ENCODE measurements around the gene NTHL1.
"Not testable (repeated sequence)": the region's sequence is repeated elsewhere in the genome, so short reads cannot be mapped to it uniquely, and the experiment has no call there.

Gene NTHL1

GRCh38 chr16:2015117-2015946, 32.3 kb downstream of the NTHL1 start:
- H3K4me1 ChIP-seq (ENCODE audit: control insufficient read depth in 1 of 2, insufficient read depth in 1 of 2, low read depth in 1 of 2, low read length in 1 of 2) = peaks cover 1 to 2% of the 10 kb centered on the region in 2 experiments
- no peak overlapping the region for H3K4me3 ChIP-seq (ENCODE audit: low read depth in 1 of 2, low read length in 1 of 2)
- H3K27me3 ChIP-seq = peaks cover 38% of the 10 kb centered on the region
- H3K27ac ChIP-seq = no peak overlapping the region
- no peaks in the 10 kb centered on the region for H3K9me3 ChIP-seq
- TF ChIP-seq, protein P1, sequence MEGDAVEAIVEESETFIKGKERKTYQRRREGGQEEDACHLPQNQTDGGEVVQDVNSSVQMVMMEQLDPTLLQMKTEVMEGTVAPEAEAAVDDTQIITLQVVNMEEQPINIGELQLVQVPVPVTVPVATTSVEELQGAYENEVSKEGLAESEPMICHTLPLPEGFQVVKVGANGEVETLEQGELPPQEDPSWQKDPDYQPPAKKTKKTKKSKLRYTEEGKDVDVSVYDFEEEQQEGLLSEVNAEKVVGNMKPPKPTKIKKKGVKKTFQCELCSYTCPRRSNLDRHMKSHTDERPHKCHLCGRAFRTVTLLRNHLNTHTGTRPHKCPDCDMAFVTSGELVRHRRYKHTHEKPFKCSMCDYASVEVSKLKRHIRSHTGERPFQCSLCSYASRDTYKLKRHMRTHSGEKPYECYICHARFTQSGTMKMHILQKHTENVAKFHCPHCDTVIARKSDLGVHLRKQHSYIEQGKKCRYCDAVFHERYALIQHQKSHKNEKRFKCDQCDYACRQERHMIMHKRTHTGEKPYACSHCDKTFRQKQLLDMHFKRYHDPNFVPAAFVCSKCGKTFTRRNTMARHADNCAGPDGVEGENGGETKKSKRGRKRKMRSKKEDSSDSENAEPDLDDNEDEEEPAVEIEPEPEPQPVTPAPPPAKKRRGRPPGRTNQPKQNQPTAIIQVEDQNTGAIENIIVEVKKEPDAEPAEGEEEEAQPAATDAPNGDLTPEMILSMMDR (IDR thresholded peaks at IDR 0.05) = no peak
- H3K36me3 ChIP-seq = no peaks in the 10 kb centered on the region

DNA sequence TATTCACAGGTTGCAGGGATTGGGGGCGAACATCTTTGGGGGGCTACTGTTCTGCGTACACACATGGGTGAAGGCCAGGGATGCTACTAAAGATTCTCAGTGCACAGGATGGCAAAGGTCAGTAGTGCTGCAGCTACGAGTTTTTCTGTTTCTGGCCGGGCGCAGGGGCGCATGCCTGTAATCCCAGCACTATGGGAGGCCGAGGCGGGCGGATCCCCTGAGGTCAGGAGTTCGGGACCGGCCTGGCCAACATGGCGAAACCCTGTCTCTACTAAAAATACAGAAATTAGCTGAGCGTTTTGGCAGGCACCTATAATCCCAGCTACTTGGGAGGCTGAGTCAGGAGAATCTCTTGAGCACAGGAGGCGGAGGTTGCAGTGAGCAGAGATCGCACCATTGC, 34.1 kb downstream of the NTHL1 start:
- TF ChIP-seq, protein P1 (IDR thresholded peaks at IDR 0.05) = no peak
- H3K4me1 ChIP-seq (ENCODE audit: control insufficient read depth in 1 of 2, insufficient read depth in 1 of 2, low read depth in 1 of 2, low read length in 1 of 2) = peaks cover 15 to 16% of the 10 kb centered on the region in 2 experiments
- no peak overlapping the region for H3K4me3 ChIP-seq (ENCODE audit: low read depth in 1 of 2, low read length in 1 of 2)
- H3K27ac ChIP-seq = no peak overlapping the region
- H3K9me3 ChIP-seq = no peaks in the 10 kb centered on the region
- no peaks in the 10 kb centered on the region for H3K36me3 ChIP-seq
- H3K27me3 ChIP-seq = peaks cover 20% of the 10 kb centered on the region

DNA sequence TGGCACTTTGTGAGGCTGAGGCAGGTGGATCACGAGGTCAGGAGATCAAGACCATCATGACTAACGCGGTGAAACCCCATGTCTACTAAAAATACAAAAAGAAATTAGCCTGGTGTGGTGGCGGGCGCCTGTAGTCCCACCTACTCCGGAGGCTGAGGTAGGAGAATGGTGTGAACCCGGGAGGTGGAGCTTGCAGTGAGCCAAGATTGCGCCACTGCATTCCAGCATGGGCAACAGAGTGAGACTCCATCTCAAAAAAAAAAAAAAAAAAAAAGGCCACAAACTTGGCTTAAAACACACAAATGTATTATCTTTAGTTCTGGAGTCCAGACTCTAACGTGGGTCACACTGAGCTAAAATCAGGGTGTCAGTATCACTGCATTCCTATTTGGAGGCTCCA, 35.9 kb downstream of the NTHL1 start:
- peaks cover 29 to 33% of the 10 kb centered on the region in 2 experiments for H3K4me1 ChIP-seq (ENCODE audit: control insufficient read depth in 1 of 2, insufficient read depth in 1 of 2, low read depth in 1 of 2, low read length in 1 of 2)

DNA sequence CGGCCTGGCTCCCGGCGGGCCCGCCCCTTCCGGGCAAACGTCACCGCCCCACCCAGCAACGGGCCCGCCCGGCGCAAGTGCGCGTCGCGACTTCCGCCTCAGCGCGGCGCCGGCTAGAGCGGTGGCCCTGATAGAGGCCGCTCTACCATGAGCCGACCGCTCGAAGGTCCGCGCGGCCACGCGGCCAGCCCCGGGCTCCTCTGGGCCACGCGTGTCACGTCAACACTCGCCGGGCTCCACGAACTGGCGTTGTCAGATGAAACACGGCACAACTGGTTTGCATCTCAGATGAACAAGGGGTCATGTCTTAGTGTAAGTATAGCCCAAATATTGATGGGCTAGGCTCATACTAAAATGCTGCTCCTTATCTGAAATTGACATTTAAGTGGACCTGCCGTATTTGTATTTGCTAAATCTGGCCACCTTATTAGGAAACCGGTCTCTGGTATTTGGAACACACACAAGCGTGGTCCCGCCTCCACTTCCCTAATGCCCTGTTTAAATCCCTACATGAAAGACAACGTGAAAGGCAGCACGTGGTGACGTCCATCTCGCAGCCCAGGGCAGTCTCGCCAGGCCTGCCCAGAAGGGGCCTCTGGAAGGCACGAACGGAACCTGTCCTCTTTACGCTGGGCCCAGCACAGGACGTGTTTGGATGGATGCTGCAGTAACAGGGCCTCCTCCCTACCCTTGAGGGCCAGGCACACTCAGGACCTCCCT, 37.7 kb downstream of the NTHL1 start, which contains the start of gene ZNF598:
Gene ZNF598, minus strand, starts transcription at position 31 of the 720 bp plus-strand sequence.
- TF ChIP-seq, protein P1 (IDR thresholded peaks at IDR 0.05) = peak; percentile 63
- H3K36me3 ChIP-seq = no peaks in the 10 kb centered on the region
- H3K4me1 ChIP-seq (ENCODE audit: control insufficient read depth in 1 of 2, insufficient read depth in 1 of 2, low read depth in 1 of 2, low read length in 1 of 2) = peaks cover 29 to 42% of the 10 kb centered on the region in 2 experiments
- H3K27me3 ChIP-seq = peaks cover 6% of the 10 kb centered on the region
- H3K9me3 ChIP-seq = no peaks in the 10 kb centered on the region
- peak within 1 kb of the TSS; percentile 81 for H3K27ac ChIP-seq
- peak within 1 kb of the TSS; percentile 77 to 82 for H3K4me3 ChIP-seq (ENCODE audit: low read depth in 1 of 2, low read length in 1 of 2)

More for the DNA sequence above, 35.9 kb downstream of the NTHL1 start:
- H3K27me3 ChIP-seq; H3K9me3 ChIP-seq; H3K36me3 ChIP-seq; H3K27ac ChIP-seq; H3K4me3 ChIP-seq (ENCODE audit: low read depth in 1 of 2, low read length in 1 of 2): not testable (repeated sequence)

DNA sequence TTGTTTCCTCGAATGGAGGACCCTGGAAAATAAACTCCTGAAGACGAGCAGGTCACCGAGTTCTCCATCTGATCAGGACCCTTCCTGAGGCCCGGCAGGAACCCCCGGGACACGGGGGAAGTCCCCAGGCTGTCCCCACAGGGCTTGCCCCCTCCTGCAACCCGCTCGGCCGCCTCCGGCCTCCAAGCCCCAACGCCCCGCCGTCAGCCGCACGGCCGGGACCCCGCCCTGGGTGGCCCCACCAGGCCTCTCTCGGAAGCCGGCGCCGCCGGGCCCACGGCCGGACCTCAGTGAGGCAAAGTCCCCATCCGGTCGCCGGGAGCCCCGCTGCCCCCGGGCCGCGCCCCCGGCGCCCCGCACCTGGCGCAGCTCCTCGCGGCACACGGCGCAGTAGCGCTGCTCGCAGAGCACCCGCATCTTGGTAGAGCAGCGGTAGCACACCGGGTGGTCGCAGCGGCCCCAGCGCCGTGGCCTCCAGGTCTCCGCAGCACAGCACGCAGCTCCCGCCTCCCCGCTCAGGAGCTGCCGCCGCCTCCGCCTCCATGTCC, 38.4 kb downstream of the NTHL1 start:
- Histone ChIP-seq H3K27me3 (peaks cover 6% of the 10 kb centered on the region), H3K36me3 (no peaks in the 10 kb centered on the region), H3K4me1 (ENCODE audit: control insufficient read depth in 1 of 2, insufficient read depth in 1 of 2, low read depth in 1 of 2, low read length in 1 of 2) (peaks cover 31 to 44% of the 10 kb centered on the region in 2 experiments), H3K4me3 (ENCODE audit: low read depth in 1 of 2, low read length in 1 of 2) (peak overlapping the region; percentile 77 to 82), H3K9me3 (no peaks in the 10 kb centered on the region), H3K27ac (peak overlapping the region; percentile 72)
- TF ChIP-seq, protein P1 (IDR thresholded peaks at IDR 0.05) = no peak

All from neutrophil (primary cell).